ENCODE measurements around the gene CBL. TPM values are rescaled to one million over a fixed set of nuclear protein-coding genes. Genes with fewer than 3 reads are reported as not detected.
"Not testable (repeated sequence)": the region's sequence is repeated elsewhere in the genome, so short reads cannot be mapped to it uniquely, and the experiment has no call there.

The CBL gene
- polyA plus RNA-seq, 2 of the 4 experiments (the other 2 are of a cell fraction): 6.0 to 14.1 TPM

DNA sequence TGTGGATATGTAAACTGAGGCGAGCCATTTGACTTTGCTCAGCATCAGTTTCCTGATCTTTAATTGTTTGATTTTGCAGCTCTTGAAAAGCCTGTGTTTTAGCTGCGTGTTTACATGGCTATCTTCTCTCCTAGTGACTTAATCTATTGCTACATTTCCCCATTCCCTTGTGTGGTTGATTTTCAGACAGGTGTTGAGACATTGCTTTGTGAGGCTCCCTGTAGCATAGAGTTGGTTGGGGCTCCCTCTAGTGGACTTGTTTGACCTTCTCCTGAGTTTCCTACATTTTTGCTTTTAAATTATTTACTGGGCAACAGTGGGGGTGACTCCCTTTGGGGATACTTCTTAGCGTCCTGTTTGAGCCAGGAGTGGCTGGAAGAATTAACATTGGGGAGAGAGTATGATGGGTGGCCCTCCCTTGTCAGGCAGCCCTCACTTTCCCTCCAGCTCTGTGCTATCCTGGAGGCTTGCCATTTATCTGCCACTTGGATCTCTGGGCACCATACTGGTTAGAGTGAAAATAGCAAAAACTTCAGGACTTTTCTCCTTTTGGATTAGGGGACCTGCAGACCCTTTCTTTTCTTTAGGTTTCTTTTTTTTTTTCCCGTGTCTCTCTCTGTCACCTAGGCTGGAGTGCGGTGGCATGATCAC, 9.2 kb upstream of the CBL start (continued):
- TF ChIP-seq, protein P1, sequence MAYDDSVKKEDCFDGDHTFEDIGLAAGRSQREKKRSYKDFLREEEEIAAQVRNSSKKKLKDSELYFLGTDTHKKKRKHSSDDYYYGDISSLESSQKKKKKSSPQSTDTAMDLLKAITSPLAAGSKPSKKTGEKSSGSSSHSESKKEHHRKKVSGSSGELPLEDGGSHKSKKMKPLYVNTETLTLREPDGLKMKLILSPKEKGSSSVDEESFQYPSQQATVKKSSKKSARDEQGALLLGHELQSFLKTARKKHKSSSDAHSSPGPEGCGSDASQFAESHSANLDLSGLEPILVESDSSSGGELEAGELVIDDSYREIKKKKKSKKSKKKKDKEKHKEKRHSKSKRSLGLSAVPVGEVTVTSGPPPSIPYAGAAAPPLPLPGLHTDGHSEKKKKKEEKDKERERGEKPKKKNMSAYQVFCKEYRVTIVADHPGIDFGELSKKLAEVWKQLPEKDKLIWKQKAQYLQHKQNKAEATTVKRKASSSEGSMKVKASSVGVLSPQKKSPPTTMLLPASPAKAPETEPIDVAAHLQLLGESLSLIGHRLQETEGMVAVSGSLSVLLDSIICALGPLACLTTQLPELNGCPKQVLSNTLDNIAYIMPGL (CRISPR knock-in tag; IDR thresholded peaks at IDR 0.05; ENCODE audit: borderline replicate concordance): no peak
- TF ChIP-seq TFCP2L1 (CRISPR knock-in tag; IDR thresholded peaks at IDR 0.05): no peak
- TF ChIP-seq BHLHE40 (IDR thresholded peaks at IDR 0.05; ENCODE audit: low read depth, low read length): no peak
- no peak for TF ChIP-seq GATA3 (IDR thresholded peaks at IDR 0.05; ENCODE audit: borderline replicate concordance)
- no peak for TF ChIP-seq FOSB (CRISPR knock-in tag; IDR thresholded peaks at IDR 0.05)
- TF ChIP-seq FOXS1 (CRISPR knock-in tag; IDR thresholded peaks at IDR 0.05): no peak
- TF ChIP-seq, protein P2, sequence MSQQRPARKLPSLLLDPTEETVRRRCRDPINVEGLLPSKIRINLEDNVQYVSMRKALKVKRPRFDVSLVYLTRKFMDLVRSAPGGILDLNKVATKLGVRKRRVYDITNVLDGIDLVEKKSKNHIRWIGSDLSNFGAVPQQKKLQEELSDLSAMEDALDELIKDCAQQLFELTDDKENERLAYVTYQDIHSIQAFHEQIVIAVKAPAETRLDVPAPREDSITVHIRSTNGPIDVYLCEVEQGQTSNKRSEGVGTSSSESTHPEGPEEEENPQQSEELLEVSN (IDR thresholded peaks at IDR 0.05; ENCODE audit: borderline replicate concordance, low read depth): no peak
- no peak for TF ChIP-seq NR3C1 (IDR thresholded peaks at IDR 0.05)
- TF ChIP-seq ZC3H11A (IDR thresholded peaks at IDR 0.05): no peak
- no peak for TF ChIP-seq JUN (IDR thresholded peaks at IDR 0.05)

DNA sequence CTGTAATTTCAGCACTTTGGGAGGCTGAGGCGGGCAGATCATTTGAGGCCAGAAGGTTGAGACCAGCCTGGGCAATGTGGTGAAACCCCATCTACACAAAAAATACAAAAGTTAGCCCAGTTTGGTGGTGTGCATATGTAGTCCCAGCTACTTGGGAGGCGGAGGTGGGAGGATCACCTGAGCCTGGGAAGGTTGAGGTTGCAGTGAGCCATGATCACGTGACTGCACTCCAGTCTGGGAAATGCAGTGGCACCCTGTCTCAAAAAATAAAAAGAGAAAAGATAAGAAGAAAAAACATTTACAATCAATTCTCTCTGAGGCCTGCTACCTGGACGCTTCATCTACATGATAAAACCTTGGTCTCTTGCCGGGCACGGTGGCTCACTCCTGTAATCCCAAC, 7.2 kb upstream of the CBL start:
- ChIA-PET CTCF (interaction anchor here (1.1 to 1.6 kb wide), 3 partner anchors 30 to 125 kb away, joined by 3 to 4 read pairs (median 3); no protein-coding TSS in a partner anchor), POLR2A (interaction anchor here (1.0 kb wide), 1 partner anchor 104 kb away, joined by 3 read pairs; a partner anchor contains a TSS)
- Histone ChIP-seq H3K27ac (no peak overlapping the region), H3K4me1 (no peaks in the 10 kb centered on the region), H3K4me3 (no peak overlapping the region), H3K9me3 (no peaks in the 10 kb centered on the region), H3K4me2 (no peak overlapping the region)
- DNase-seq (ENCODE audit: low read depth in 1 of 2, low spot score in 1 of 2) (no peak), ATAC-seq (no peak), FAIRE-seq (no peak)
- WGBS (ENCODE audit: missing lambda C conversion rate): 81% methylated on average over 6 of the region's 6 CpGs
- TF ChIP-seq CEBPB (IDR thresholded peaks at IDR 0.05) (no peak), EHMT2 (IDR thresholded peaks at IDR 0.05; ENCODE audit: low read depth) (no peak), CBX8 (IDR thresholded peaks at IDR 0.05) (no peak), SREBF2 (IDR thresholded peaks at IDR 0.05) (no peak), ZC3H11A (IDR thresholded peaks at IDR 0.05) (no peak), NR3C1 (IDR thresholded peaks at IDR 0.05) (no peak), ZSCAN20 (CRISPR knock-in tag; IDR thresholded peaks at IDR 0.05) (no peak), PHF8 (IDR thresholded peaks at IDR 0.05; ENCODE audit: borderline replicate concordance, low read depth) (no peak), EP300 (IDR thresholded peaks at IDR 0.05) (no peak), BHLHE40 (IDR thresholded peaks at IDR 0.05; ENCODE audit: low read depth, low read length) (no peak), MAFK (IDR thresholded peaks at IDR 0.05; ENCODE audit: partially characterized antibody) (no peak), REST (IDR thresholded peaks at IDR 0.05) (no peak), FOSL2 (IDR thresholded peaks at IDR 0.05) (no peak), FOSL2 (CRISPR knock-in tag; IDR thresholded peaks at IDR 0.05) (no peak), HDAC2 (IDR thresholded peaks at IDR 0.05) (no peak), ZFP36 (IDR thresholded peaks at IDR 0.05; ENCODE audit: borderline replicate concordance, partially characterized antibody) (no peak), KDM5A (IDR thresholded peaks at IDR 0.05) (no peak)
- TF ChIP-seq, protein P3, sequence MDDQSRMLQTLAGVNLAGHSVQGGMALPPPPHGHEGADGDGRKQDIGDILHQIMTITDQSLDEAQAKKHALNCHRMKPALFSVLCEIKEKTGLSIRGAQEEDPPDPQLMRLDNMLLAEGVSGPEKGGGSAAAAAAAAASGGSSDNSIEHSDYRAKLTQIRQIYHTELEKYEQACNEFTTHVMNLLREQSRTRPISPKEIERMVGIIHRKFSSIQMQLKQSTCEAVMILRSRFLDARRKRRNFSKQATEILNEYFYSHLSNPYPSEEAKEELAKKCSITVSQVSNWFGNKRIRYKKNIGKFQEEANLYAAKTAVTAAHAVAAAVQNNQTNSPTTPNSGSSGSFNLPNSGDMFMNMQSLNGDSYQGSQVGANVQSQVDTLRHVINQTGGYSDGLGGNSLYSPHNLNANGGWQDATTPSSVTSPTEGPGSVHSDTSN (IDR thresholded peaks at IDR 0.05): no peak

- H3K27ac ChIP-seq; POLR2A ChIA-PET; H3K9me3 ChIP-seq; FAIRE-seq; ATAC-seq; H3K4me3 ChIP-seq; DNase-seq (ENCODE audit: low read depth in 1 of 2, low spot score in 1 of 2); H3K4me1 ChIP-seq; H3K4me2 ChIP-seq: not testable (repeated sequence)
- CTCF ChIA-PET: interaction anchor here (0.7 to 1.5 kb wide), 4 partner anchors 13 to 136 kb away, joined by 3 to 6 read pairs (median 4); partner anchors contain the start of gene NLRX1
- WGBS (ENCODE audit: missing lambda C conversion rate): 83% methylated on average over 3 of the region's 5 CpGs
Observed at GRCh38 chr11:119201236-119201635, 4.9 kb upstream of the CBL start.

Measured in A549 (cell line).